ENCODE data around the gene CLEC17A.
"Not testable (repeated sequence)": the region's sequence is repeated elsewhere in the genome, so short reads cannot be mapped to it uniquely, and the experiment has no call there.

CLEC17A gene

GRCh38 chr19:14584372-14584771 is 1.5 kb downstream of the CLEC17A start:
- not testable (repeated sequence) for DNase-seq

DNA sequence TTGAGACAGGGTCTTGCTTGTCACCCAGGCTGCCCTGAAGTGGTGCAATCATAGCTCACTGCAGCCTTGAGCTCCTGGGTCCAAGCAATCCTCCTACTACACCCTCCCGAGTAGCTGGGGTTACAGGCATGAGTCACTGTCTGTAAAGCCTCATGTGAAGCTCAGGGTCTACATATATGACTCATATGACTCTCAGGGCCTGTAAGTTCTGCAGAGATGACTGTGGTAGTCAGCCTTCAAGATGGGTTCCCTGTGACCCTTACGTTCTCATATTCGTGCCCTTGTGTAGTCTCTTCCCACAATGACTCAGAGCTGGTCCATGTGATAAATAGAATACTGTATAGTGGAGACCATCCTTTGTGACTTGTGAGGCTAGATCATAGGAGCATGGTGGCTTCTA is 2.3 kb downstream of the CLEC17A start:
- DNase-seq = not testable (repeated sequence)

DNA sequence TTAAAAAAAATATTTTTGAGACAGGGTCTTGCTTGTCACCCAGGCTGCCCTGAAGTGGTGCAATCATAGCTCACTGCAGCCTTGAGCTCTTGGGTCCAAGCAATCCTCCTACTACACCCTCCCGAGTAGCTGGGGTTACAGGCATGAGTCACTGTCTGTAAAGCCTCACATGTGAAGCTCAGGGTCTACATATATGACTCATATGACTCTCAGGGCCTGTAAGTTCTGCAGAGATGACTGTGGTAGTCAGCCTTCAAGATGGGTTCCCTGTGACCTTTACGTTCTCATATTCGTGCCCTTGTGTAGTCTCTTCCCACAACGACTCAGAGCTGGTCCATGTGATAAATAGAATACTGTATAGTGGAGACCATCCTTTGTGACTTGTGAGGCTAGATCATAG is 6.5 kb downstream of the CLEC17A start:
- DNase-seq = not testable (repeated sequence)

DNA sequence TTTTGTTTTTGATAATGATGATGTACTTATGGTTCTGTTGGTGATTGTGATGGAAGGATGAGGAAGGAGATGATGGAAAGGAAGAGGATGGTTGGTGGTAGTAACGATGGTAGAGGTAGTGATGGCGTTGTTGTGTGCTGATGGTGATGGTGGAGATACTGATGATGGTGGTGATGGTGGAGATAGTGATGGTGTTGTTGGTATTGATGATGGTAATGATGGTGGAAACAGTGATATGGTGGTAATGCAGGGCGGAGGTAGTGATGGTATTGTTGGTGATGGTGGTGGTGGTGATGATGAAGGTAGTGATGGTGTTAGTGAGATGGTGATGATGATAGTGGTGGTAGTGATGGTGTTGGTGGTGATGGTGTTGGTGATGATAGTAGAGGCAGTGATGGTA is 12.7 kb downstream of the CLEC17A start:
- DNase-seq = no peak

- DNase-seq = no peak
Observed at GRCh38 chr19:14599548-14600147, 16.8 kb downstream of the CLEC17A start.

GRCh38 chr19:14603990-14604387 is 21.1 kb downstream of the CLEC17A start:
- no peak for DNase-seq

DNA sequence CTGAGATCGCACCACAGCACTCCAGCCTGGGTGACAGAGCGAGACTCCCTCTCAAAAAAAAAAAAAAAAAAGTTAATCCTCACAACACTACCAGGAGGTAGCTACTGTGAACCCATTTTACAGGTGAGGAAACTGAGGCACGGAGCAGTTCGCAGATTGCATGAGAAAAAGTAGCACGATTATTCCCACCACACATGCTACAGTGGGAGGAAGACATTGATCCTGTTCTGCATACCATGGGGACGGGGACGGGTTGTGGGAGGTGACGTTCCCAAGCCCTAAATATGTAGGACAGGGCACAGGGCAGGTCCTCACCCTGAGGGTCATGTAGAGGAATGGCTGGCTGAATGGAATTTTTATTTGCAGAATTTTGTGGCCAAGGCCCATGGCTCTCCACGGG is 23.7 kb downstream of the CLEC17A start:
- no peak for DNase-seq

DNA sequence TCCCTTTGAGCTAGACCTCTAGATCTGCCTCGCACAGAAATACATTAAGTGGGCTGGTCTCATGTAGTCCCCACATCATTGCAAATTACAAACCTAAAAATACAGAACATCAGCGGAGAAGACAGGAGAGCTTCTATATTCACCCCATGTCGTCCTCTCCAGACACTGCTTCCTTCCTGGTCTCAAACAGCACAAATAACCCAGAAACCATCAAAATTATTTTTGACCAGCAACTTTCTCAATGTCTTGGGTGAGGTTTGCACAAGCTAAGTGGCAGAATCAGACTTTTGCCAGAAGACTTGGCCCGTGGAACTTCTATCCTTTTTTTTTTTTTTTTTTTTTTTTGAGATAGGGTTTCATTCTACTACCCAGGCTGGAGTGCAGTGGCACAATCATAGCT is 28.2 kb downstream of the CLEC17A start:
- no peak for DNase-seq

GRCh38 chr19:14612242-14612641 is 29.4 kb downstream of the CLEC17A start:
- DNase-seq = not testable (repeated sequence)

GRCh38 chr19:14612657-14613056 is 29.8 kb downstream of the CLEC17A start:
- DNase-seq = no peak

DNA sequence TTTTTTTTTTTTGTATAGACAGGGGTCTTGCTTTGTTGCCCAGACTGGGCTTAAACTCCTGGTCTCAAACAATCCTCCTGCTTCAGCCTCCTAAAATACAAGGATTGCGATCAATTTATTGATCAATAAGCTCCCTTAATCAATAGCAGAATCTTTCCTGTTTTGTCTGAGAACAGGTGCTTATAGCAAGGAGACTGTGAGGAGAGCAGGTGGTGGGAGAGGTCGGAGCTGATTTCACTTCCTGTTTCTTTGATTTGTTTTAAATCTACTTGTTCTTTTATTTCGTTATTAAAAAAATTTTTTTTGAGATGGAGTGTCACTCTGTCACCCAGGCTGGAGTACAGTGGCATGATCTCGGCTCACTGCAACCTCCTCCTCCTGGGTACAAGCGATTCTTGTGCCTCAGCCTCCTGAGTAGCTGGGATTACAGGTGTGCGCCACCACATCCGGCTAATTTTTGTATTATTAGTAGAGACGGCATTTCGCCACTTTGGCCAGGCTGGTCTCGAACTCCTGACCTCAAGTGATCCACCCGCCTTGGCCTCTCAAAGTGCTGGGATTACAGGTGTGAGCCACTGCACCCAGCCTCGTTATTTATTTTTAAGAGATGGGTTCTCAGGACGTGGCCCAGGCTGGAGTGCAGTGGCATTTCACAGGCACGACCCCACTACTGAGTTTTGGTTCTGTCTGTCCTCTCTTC is 30.7 kb downstream of the CLEC17A start:
- not testable (repeated sequence) for DNase-seq

DNA sequence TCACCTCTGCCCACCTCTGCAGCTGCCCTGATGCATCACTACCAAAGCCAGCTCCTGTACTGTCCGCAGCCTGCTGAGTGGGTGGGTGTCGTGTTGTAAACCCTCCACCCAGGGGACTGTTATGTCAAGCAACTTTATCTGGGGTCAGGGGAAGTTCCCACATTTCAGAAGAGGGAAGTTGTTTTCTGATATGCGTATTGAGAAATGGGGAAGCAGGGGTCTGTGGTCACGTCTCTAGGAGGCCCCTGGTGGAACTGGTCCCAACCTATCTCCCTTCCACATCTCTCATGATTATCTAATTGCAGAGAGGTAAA is 31.2 kb downstream of the CLEC17A start:
- DNase-seq = no peak

GRCh38 chr19:14615623-14616022 is 32.7 kb downstream of the CLEC17A start:
- no peak for DNase-seq

GRCh38 chr19:14616407-14616806 is 33.5 kb downstream of the CLEC17A start:
- no peak for DNase-seq

GRCh38 chr19:14619404-14619803 is 36.5 kb downstream of the CLEC17A start:
- DNase-seq = no peak

GRCh38 chr19:14624491-14624890 is 41.6 kb downstream of the CLEC17A start:
- not testable (repeated sequence) for DNase-seq

GRCh38 chr19:14629557-14629956 is 46.7 kb downstream of the CLEC17A start:
- DNase-seq = no peak

- DNase-seq = no peak
Observed at GRCh38 chr19:14632286-14632685, 49.4 kb downstream of the CLEC17A start.

GRCh38 chr19:14639536-14640277 is 56.8 kb downstream of the CLEC17A start:
- DNase-seq = no peak

DNA sequence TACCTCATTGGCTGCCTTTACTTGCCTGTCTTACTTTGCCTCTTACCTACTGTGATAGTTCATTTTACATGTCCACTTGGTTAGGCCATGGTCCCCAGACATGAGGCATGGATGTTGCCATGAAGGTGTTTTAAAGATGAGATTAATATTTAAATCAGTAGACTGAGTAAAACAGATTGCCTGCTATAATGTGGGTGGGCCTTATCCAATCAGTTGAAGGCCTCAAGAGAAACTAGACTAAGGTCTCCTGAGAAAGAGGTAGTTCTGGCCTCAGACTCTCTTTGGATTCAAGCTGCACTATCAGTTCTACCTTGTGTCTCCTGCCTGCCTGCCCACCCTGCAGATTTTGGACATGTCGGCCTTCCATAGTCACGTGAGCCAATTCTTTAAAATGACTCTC is 65.6 kb downstream of the CLEC17A start:
- DNase-seq = no peak

GRCh38 chr19:14649020-14649419 is 66.1 kb downstream of the CLEC17A start:
- no peak for DNase-seq

DNA sequence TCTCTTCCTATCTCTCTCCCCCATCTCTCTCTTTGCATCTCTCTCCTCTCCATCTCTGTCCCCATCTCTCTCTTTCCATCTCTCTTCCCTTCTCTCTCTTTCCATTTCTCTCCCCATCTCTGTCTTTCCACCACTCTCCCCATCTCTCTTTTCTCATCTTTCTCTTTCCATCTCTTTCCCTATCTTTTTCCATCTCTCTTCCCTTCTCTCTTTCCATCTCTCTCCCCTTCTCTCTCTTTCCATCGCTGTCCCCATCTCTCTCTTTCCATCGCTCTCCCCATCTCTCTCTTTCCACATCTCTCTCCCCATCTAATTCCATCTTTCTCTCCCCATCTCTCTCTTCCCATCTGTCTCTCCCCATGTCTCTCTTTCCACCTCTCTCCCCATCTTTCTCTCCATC is 67.3 kb downstream of the CLEC17A start:
- no peak for DNase-seq

DNA sequence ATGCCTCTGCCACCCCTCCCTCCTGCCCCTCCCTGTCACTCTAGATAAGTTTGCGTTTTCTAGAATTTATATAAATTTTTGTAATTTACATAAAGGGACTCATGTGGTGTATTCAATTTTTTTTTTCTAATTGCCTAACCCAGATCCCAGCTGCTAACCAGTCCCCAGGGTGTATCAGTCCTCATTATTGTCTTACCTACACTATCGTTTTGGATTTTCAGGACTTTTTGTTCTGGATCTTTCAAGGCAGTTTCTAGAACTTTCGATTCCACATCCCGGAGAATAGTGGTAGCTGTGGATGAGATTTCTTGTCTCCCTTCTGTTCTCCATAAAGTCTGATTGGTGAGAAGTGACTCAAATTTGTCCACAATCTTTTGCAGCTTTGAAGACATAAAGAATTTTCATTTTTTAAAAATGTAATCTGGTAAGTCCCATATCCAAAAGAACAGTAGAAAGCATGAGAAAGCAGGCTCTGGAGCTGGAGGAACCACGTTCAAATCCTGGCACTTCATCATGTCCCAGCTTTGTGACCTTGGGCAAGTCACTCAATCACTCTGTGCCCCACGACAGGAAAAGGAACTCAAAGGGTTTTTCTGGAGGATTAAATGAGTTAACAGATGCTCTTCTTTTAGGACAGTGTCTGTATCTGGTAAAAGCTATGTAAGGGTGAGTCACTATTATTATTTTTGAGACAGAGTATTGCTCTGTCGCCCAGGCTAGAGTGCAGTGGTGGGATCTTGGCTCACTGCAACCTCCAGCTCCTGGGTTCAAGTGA is 72.1 kb downstream of the CLEC17A start:
- DNase-seq = no peak

GRCh38 chr19:14655726-14656125 is 72.8 kb downstream of the CLEC17A start:
- DNase-seq = no peak

Data from activated T-cell treated with anti-CD3 and anti-CD28 coated beads for 4 hours (primary cell).